GM19328 (cell line): Measurements from ENCODE around the gene MS4A18.

Experiments
- ATAC-seq: cut with Tn5 transposase; IDR thresholded peaks from one replicate; pipeline ENCODE4 v1.9.1; 2021; ENCODE audit warnings: mild to moderate bottlenecking, moderate library complexity; ENCODE audit not compliant: unreplicated experiment

MS4A18 gene

GRCh38 chr11:60785136-60785535 is 60.6 kb downstream of the MS4A18 start, which contains the start of gene MS4A10:
Gene MS4A10 (plus strand): TSS chr11:60785333. CDS start chr11:60790336, 5,003 bp downstream.
- ATAC-seq = no peak

- no peak for ATAC-seq
These were observed 61.4 kb downstream of the MS4A18 start for GRCh38 chr11:60785806-60786361.

DNA sequence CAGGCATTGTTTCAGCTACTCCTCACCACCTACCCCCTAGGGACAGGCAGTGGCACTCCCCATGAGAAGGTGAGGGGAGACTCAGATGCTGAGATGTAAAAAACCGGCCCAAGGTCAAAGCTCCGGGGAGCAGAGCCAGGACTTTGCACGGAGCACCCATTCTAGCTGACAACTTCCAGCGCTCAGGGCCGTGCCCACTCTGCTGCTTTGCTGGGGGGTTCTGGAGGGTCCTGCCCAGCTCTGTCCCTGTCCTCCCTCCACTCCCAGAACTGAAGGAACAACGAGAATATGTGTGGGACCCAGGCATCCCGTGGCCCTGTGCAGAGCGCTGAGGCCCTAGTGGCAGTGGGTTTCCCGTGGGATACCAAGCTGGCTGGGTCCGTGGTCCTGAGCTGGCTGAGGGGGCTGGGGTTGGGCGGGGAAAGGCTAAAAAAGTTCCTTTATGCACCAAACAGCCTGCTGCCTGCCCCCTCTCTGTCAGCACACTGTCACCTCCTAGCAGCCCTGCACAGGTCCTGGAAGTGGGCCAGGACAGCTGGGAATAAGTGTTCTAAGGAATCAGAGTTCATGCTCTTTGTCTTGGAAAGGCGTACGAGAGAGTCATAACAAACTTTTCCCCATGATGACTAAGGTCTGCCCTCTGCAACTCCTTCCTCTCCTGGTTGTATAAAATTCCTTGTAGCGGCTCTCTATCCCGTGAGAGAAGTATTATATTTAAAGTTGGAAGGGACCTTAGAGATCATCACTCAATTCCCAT is 62.5 kb downstream of the MS4A18 start:
- no peak for ATAC-seq

DNA sequence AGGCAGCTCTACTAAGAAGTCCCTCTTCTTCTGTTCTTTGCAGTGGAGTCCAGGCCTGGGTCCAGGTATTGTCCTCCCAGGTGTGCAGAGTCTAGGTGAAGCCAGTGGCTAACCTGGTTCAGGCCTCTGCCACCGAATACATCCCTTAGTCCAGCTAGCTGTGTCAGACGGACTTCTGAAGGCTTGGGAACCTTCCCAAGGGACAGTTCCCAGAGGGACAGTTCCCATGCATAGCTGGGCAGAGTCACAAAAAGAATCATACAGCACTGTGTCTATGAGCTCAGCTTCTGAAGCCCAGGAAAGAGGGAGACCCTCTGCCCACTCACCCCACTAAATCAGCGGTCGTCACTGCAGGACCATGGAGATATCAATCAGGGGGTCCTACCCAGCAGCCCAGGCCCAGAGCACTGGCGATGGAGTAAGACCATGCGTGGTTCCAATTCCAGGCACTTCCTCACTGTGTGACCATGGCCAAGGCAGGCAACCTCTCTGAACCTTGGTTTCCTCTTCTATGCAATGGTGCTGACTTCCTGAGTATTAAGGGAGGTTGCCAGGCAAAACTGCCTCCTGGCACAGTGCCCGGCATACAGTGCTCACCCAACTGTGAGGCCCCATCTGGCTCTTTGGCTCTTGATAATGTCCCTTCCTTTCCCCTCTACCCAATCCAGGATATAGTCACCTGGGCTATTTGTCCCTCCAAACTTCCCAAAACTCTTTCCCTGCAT is 64.0 kb downstream of the MS4A18 start:
- ATAC-seq = no peak

DNA sequence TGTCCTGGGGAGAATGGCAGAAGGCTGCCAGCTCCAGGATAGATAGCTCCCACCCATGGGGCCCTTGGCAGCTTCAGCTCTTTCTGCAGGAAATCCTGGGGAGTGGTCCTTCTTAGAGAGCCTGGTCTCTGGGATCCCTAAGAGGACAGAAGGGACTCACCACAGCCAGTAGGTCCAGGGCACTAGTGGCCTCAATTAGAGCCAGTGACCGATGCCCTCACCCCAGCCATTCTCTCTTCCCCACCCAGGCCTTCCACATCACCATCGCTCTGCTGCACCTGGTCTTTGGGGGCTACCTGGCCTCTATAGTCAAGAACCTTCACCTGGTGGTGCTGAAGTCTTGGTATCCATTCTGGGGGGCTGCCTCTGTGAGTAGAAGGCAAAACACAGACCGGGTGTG is 66.2 kb downstream of the MS4A18 start:
- no peak for ATAC-seq

DNA sequence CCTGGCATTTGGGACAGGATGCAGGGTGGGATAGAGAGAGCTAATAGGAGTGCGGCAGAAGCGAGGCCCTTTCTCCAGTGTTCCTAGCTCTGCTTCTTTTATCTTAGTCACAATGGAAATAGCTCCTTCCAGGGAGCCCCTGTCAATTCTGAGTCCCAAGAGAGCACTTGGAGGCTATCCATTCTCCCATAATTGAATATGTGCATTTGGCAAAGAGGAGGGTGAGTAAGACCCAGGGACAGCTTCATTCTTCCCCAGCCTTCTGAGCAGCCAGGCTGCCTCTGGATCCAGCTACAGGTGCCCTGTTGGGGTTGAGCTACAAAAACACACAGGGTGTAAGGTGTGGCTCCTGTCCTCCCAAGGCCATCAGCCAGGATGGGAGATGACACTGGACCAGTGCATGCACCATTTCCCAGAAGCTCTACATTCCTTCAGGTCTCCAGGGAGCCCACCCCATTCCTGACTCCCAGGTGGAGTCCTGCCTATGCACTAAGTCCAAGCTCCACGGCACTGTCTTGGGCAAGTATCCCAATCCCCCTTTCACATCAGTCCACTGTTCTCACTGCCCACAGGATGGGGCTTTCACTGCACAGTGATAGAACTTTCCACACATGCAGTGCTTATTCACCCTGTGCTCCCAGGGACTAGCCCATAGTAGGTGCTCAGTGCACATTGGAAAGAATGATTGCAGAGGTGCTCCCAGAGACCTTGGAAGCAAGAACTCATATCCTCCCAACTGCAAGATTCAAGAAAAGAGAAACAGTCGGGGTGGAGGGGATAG is 66.8 kb downstream of the MS4A18 start:
- ATAC-seq = no peak

- no peak for ATAC-seq
These were observed 68.0 kb downstream of the MS4A18 start for GRCh38 chr11:60792521-60792920.
